Tibial nerve (tissue), 4 donors: ENCODE measurements around the gene BICRAL.
"Not testable (repeated sequence)": the region's sequence is repeated elsewhere in the genome, so short reads cannot be mapped to it uniquely, and the experiment has no call there.

ENCODE experiments used
- CTCF ChIP-seq, 5 experiments: fragments of 200-600 bp in 3 of 5; fragments of 450-650 bp in 2 of 5; sonication (generic) in 3 of 5; IDR thresholded peaks; one replicate each; pipeline ENCODE4 v1.5.1; 2016 to 2019; ENCODE audit warnings: antibody characterized with exemption in 5 of 5, mild to moderate bottlenecking in 3 of 5, moderate library complexity in 2 of 5
- EP300 ChIP-seq, 2 donors: sonication (generic); formaldehyde crosslinking; IDR thresholded peaks; one replicate each; pipeline ENCODE4 v1.6.1; 2017; ENCODE audit warnings: antibody characterized with exemption in 2 of 2, mild to moderate bottlenecking in 1 of 2
- POLR2A ChIP-seq, 2 donors: fragments of 450-650 bp; IDR thresholded peaks; one replicate each; pipeline ENCODE4 v1.6.1; 2017; ENCODE audit warnings: antibody characterized with exemption in 2 of 2, mild to moderate bottlenecking in 2 of 2, moderate library complexity in 2 of 2

- TF ChIP-seq POLR2A, CTCF, EP300 (IDR thresholded peaks at IDR 0.05): not testable (repeated sequence)
Observed at GRCh38 chr6:42797696-42798095, 15.8 kb downstream of the BICRAL start.
